Gastroesophageal sphincter (tissue), 4 donors: ENCODE data around the gene HPSE2. TPM values are rescaled to one million over a fixed set of nuclear protein-coding genes. Genes with fewer than 3 reads are reported as not detected.

ENCODE experiments used
- ATAC-seq: fragments of 150-250 bp; one replicate; pipeline ENCODE4 v1.9.1; 2016; ENCODE audit warnings: mild to moderate bottlenecking, moderate library complexity
- H3K27ac ChIP-seq, 4 donors: fragments of 200-600 bp; sonication (generic) in 3 of 4; 1 replicate in 3 of 4; 2 replicates in 1 of 4; pipeline ENCODE4 v1.5.1; 2016 to 2019
- H3K27me3 ChIP-seq: fragments of 200-600 bp; sonication (generic); one replicate; pipeline ENCODE4 v1.5.1; 2019
- H3K36me3 ChIP-seq, 2 donors: fragments of 200-600 bp; sonication (generic); one replicate each; pipeline ENCODE4 v1.5.1; 2019; ENCODE audit warnings: control low read depth in 1 of 2
- H3K4me1 ChIP-seq, 3 donors: fragments of 200-600 bp; sonication (generic); 1 replicate in 2 of 3; 2 replicates in 1 of 3; pipeline ENCODE4 v1.5.1; 2016 to 2019; ENCODE audit warnings: control low read depth in 2 of 3
- H3K4me3 ChIP-seq, 2 donors: fragments of 200-600 bp; sonication (generic); one replicate each; pipeline ENCODE4 v1.5.1; 2019; ENCODE audit warnings: mild to moderate bottlenecking in 1 of 2, moderate library complexity in 1 of 2
- H3K9me3 ChIP-seq, 3 donors: fragments of 200-600 bp; sonication (generic); one replicate each; pipeline ENCODE4 v1.5.1; 2017 to 2019; ENCODE audit warnings: control low read depth in 2 of 3
- EP300 ChIP-seq: sonication (generic); formaldehyde crosslinking; IDR thresholded peaks from one replicate; pipeline ENCODE4 v1.6.1; 2017; ENCODE audit warnings: antibody characterized with exemption, mild to moderate bottlenecking
- POLR2A ChIP-seq, 2 donors: fragments of 450-650 bp; IDR thresholded peaks; one replicate each; pipeline ENCODE4 v1.6.1; 2017; ENCODE audit warnings: antibody characterized with exemption in 2 of 2, mild to moderate bottlenecking in 2 of 2, moderate library complexity in 1 of 2
- POLR2AphosphoS5 ChIP-seq: sonication (generic); formaldehyde crosslinking; IDR thresholded peaks from one replicate; pipeline ENCODE4 v1.6.1; 2017; ENCODE audit warnings: antibody characterized with exemption
- WGBS, 2 donors: methylation state at CpG; one replicate each; pipeline ENCODE4 v1.1.5; 2018; ENCODE audit warnings: low coverage in 1 of 2; 5-methylcytosine and 5-hydroxymethylcytosine counted together
- total RNA-seq, 4 donors: library from RNA; depleted of rRNA; stranded (reverse); fragments of >200 nt; gene quantifications; one replicate each; pipeline ENCODE4 v1.1.0, GENCODE V29; 2016
- TF ChIP-seq, protein P1 (sequence below), 4 experiments: fragments of 200-600 bp in 2 of 4; fragments of 450-650 bp in 2 of 4; sonication (generic) in 1 of 4; IDR thresholded peaks; one replicate each; pipeline ENCODE4 v1.5.1; 2017 to 2019; ENCODE audit warnings: antibody characterized with exemption in 4 of 4, mild to moderate bottlenecking in 2 of 4, moderate library complexity in 2 of 4

HPSE2 gene
- total RNA-seq, 4 donors from 2014 or later, result 19.1 to 74.5 (median 58.8) TPM

DNA sequence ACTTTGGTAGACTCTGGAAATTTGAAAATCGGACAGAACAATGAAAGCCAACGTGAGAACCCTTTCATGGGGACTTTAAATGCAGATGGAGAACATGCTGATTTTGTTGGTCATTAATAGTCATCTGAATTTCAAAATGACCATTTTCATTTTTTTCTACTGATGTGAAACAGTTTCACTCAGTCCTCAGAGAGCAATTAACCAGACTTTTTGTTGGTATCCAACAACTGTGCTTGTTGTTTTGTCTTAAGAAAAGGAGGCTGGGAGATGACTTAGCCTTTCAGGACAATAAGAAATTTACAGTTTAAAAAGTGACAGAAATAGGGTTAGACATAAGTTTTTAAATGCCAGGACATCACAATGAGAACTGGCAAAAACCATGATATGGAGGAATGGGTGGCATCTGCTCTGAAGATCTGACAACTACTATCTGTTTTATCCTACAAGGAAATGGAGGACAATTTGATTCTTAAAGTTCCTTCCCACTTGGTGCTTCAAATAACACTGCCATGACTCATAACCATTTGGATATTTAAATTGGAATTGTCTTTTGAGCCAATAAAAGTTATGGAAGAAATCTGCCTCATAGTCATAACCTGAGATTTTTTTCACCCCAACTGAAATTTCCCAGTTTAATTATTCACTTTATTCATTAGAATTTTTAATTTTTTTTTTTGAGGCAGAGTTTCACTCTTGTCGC, 701.8 kb downstream of the HPSE2 start:
- no peaks in the 10 kb centered on the region for H3K9me3 ChIP-seq
- H3K4me3 ChIP-seq, result no peak overlapping the region
- TF ChIP-seq EP300, result no peak
- ATAC-seq, result no peak
- H3K36me3 ChIP-seq, result no peaks in the 10 kb centered on the region
- no peak overlapping the region for H3K27ac ChIP-seq
- WGBS, 2 donors, result 85 to 100% methylated on average over 3 of the region's 3 CpGs
- no peaks in the 10 kb centered on the region for H3K27me3 ChIP-seq
- H3K4me1 ChIP-seq, result no peaks in the 10 kb centered on the region

DNA sequence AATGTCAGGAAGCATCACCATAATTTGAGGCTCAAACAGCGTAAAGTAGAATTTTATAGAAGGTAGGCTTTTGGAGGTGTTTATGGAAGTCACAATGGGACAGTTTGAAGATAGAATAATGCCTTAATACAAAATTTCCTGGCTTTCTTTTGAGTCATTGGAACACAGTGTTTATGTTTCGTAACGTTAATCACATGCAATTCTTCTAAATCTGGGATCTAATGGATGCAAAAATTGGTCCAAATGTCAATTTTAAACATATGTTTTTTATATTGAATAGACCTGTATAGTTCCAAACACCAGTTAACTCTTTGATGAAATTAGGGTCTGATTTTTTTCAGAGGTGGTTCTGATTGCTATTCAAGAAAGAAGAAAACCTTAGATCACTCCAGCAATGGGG, 702.4 kb downstream of the HPSE2 start:
- H3K36me3 ChIP-seq, result no peaks in the 10 kb centered on the region
- 59 to 64% methylated on average over 3 of the region's 3 CpGs for WGBS, 2 donors
- H3K4me1 ChIP-seq, result no peaks in the 10 kb centered on the region
- no peak overlapping the region for H3K27ac ChIP-seq
- no peaks in the 10 kb centered on the region for H3K27me3 ChIP-seq
- H3K9me3 ChIP-seq, result no peaks in the 10 kb centered on the region
- H3K4me3 ChIP-seq, result no peak overlapping the region
- no peak for TF ChIP-seq POLR2AphosphoS5
- TF ChIP-seq, protein P1, sequence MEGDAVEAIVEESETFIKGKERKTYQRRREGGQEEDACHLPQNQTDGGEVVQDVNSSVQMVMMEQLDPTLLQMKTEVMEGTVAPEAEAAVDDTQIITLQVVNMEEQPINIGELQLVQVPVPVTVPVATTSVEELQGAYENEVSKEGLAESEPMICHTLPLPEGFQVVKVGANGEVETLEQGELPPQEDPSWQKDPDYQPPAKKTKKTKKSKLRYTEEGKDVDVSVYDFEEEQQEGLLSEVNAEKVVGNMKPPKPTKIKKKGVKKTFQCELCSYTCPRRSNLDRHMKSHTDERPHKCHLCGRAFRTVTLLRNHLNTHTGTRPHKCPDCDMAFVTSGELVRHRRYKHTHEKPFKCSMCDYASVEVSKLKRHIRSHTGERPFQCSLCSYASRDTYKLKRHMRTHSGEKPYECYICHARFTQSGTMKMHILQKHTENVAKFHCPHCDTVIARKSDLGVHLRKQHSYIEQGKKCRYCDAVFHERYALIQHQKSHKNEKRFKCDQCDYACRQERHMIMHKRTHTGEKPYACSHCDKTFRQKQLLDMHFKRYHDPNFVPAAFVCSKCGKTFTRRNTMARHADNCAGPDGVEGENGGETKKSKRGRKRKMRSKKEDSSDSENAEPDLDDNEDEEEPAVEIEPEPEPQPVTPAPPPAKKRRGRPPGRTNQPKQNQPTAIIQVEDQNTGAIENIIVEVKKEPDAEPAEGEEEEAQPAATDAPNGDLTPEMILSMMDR (IDR thresholded peaks at IDR 0.05), result no peak
- no peak for TF ChIP-seq POLR2A (IDR thresholded peaks at IDR 0.05)
- no peak for TF ChIP-seq EP300
- no peak for ATAC-seq

DNA sequence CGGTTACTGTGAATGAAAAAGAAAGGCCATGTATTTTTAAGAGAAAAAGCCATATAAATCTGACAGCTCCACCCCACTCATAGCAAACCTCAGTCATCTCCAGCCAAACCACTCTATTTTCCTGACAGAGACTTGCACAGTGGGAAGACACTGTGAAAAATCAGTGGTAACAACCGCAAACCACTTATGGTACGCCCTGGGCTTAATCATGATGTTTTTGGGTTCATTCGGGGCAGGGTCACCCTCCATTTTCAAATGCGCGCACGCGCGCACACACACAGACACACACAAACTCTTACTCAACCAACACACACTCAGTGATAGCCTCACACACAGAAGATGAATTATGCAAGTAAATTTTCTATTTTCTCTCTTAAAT, 706.9 kb downstream of the HPSE2 start:
- TF ChIP-seq, protein P1 (IDR thresholded peaks at IDR 0.05), result no peak
- TF ChIP-seq POLR2AphosphoS5 (no peak), EP300 (no peak), POLR2A (IDR thresholded peaks at IDR 0.05) (no peak)
- no peak overlapping the region for H3K27ac ChIP-seq
- WGBS, 2 donors, result 85 to 89% methylated on average over 7 to 8 of the region's 9 CpGs

DNA sequence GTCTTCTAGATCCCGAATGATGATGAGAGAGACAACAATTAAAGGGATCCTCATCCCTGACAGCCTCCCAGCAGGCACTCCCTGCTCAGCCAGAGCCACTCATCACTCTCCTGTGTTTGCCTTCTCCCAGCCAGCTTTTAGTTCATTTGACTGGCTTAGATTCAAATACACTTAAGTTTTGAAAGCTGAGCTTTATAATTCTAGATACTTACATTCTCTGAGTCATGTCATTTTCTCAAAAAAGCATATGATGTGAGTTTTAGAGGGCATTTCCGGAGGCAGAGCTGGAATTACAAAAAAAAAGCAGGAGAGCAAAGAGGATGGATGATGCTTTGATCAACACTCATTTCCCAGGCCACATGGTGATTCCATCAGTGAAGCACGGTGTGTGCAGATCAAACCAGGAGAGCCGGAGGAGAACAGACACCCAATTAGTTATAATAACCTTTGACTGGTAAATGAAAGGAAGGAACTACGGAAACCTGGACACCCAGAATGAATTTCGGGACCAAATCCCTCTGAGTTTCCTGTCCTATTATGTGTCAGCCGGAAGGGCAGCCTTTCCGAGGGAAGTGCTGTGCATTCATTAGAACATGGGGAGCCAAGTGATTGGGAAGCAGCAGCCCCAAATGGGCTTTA, 707.4 kb downstream of the HPSE2 start:
- Histone ChIP-seq H3K27me3 (no peaks in the 10 kb centered on the region), H3K4me3 (no peak overlapping the region), H3K36me3 (no peaks in the 10 kb centered on the region), H3K9me3 (no peaks in the 10 kb centered on the region), H3K27ac (no peak overlapping the region), H3K4me1 (peaks cover 0 to 6% (median 0%) of the 10 kb centered on the region in 3 donors)
- 32 to 60% methylated on average over 3 to 8 of the region's 8 CpGs for whole genome bisulfite sequencing, 2 donors
- no peak for ATAC-seq
- TF ChIP-seq POLR2AphosphoS5, result no peak
- TF ChIP-seq, protein P1 (IDR thresholded peaks at IDR 0.05), result no peak
- TF ChIP-seq EP300, result no peak
- TF ChIP-seq POLR2A (IDR thresholded peaks at IDR 0.05), result no peak

More for the DNA sequence above, 706.9 kb downstream of the HPSE2 start:
- no peaks in the 10 kb centered on the region for H3K36me3 ChIP-seq
- no peaks in the 10 kb centered on the region for H3K9me3 ChIP-seq
- peaks cover 0 to 6% (median 0%) of the 10 kb centered on the region in 3 donors for H3K4me1 ChIP-seq
- H3K27me3 ChIP-seq, result no peaks in the 10 kb centered on the region
- ATAC-seq, result no peak
- no peak overlapping the region for H3K4me3 ChIP-seq

DNA sequence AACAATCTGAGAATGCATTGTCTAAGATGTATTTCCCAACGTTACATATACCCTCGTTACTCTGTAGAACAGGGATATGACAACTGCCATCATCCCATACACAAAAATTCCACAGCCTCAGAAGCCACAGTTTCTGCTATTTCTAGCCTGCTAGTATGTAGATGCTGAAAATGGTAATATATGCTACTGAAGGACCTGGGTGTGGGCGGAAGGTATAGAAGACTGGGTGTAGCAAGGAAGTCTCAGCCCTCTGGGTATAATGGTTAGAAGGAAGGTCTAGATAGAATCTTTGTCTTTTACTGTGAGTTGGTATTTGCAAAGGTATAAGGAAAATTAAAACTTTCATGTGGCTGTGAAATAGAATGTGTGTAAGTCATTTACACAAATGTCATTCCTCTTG, 709.7 kb downstream of the HPSE2 start:
- 94 to 100% methylated on average over 1 to 3 of the region's 3 CpGs for WGBS, 2 donors
- Histone ChIP-seq H3K4me3 (no peak overlapping the region), H3K36me3 (no peaks in the 10 kb centered on the region), H3K27ac (no peak overlapping the region), H3K27me3 (no peaks in the 10 kb centered on the region), H3K4me1 (peaks cover 0 to 6% (median 0%) of the 10 kb centered on the region in 3 donors), H3K9me3 (no peaks in the 10 kb centered on the region)
- TF ChIP-seq, protein P1 (IDR thresholded peaks at IDR 0.05), result no peak
- TF ChIP-seq POLR2AphosphoS5 (no peak), POLR2A (IDR thresholded peaks at IDR 0.05) (no peak), EP300 (no peak)
- ATAC-seq, result no peak
